ENCODE measurements around the gene CYTH3. TPM values are rescaled to one million over a fixed set of nuclear protein-coding genes. Genes with fewer than 3 reads are reported as not detected.
"Not testable (repeated sequence)": the region's sequence is repeated elsewhere in the genome, so short reads cannot be mapped to it uniquely, and the experiment has no call there.

CYTH3 gene
- total RNA-seq, 2 donors from 2014 or later, result 2.2 to 8.4 TPM

DNA sequence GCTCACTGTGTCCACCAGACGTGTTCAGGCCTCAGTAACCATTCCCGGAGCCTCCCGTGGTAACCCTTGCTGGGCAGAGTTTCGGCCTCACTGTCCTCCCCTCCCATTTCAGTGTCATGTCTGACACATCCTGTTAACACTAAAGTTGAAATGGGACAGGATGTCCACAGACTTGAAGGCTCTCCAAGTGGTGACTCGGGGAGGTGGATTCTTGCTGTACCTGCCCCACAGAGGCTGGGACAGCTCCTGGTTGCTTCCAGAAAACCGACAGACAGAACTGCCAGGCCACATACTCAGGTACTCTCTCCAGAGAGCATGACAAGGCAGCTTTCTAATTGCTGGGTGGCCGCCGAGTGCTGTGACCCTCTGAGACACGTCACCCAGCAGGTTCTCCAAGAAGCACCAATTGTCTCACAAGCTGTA, 17.9 kb upstream of the CYTH3 start:
- Mint-ChIP-seq H3K4me3 (no peak overlapping the region), H3K36me3 (ENCODE audit: low read depth) (no peaks in the 10 kb centered on the region), H3K27me3 (no peaks in the 10 kb centered on the region), H3K4me1 (no peaks in the 10 kb centered on the region), H3K9me3 (no peaks in the 10 kb centered on the region), H3K27ac (no peak overlapping the region)
- ATAC-seq (replicated peaks), result no peak

DNA sequence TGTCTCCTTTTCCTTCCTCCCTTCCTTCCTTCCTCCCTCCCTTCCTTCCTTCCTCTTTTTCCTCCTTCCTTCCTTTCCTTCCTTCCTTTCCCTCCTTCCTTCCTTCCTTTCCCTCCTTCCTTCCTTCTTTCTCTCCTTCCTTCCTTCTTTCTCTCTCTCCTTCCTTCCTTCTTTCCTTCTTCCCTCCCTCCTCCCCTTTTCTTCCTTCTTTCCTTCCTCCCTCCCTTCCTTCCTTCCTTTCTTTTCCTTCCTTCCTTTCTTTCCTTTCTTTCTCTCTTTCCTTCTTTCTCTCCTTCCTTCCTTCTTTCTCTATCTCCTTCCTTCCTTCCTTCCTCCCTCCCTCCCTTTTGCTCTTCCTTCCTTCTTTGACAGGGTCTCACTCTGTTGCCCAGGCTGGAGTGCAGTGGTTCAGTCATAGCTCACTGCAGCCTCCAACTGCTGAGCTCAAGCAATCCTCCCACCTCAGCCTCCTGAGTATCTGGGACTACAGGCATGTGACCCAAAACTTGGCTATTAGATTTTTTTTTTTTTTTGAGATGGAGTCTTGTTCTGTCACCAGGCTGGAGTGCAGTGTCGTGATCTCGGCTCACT, 15.9 kb upstream of the CYTH3 start:
- no peak overlapping the region for H3K27ac Mint-ChIP-seq
- no peak for ATAC-seq (replicated peaks)
- no peaks in the 10 kb centered on the region for H3K27me3 Mint-ChIP-seq
- H3K4me3 Mint-ChIP-seq, result no peak overlapping the region
- no peaks in the 10 kb centered on the region for H3K9me3 Mint-ChIP-seq
- H3K4me1 Mint-ChIP-seq, result no peaks in the 10 kb centered on the region
- H3K36me3 Mint-ChIP-seq (ENCODE audit: low read depth), result no peaks in the 10 kb centered on the region

DNA sequence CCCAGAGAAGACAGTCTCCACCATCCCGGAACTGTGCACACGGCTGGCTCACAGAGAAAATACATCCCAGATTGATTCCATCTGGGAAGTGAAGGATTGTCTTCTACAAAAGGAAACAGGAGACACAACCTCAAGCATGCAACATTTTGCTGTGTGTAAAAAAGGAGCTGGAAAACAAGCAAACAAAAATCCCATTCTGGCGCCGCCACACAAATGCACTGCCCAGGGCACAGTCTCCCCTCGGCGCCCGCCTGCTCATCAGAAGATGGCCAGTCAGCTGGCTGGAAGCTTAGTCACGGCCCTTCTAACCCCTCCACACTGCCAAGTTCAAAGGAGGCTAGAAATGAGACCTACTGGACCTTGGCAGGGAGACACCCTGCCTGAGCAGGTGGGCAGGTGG, 14.1 kb upstream of the CYTH3 start:
- ATAC-seq (replicated peaks), result no peak
- H3K4me1 Mint-ChIP-seq, result no peaks in the 10 kb centered on the region
- H3K27me3 Mint-ChIP-seq, result no peaks in the 10 kb centered on the region
- H3K27ac Mint-ChIP-seq, result no peak overlapping the region
- H3K4me3 Mint-ChIP-seq, result no peak overlapping the region
- no peaks in the 10 kb centered on the region for H3K36me3 Mint-ChIP-seq (ENCODE audit: low read depth)
- H3K9me3 Mint-ChIP-seq, result no peaks in the 10 kb centered on the region

DNA sequence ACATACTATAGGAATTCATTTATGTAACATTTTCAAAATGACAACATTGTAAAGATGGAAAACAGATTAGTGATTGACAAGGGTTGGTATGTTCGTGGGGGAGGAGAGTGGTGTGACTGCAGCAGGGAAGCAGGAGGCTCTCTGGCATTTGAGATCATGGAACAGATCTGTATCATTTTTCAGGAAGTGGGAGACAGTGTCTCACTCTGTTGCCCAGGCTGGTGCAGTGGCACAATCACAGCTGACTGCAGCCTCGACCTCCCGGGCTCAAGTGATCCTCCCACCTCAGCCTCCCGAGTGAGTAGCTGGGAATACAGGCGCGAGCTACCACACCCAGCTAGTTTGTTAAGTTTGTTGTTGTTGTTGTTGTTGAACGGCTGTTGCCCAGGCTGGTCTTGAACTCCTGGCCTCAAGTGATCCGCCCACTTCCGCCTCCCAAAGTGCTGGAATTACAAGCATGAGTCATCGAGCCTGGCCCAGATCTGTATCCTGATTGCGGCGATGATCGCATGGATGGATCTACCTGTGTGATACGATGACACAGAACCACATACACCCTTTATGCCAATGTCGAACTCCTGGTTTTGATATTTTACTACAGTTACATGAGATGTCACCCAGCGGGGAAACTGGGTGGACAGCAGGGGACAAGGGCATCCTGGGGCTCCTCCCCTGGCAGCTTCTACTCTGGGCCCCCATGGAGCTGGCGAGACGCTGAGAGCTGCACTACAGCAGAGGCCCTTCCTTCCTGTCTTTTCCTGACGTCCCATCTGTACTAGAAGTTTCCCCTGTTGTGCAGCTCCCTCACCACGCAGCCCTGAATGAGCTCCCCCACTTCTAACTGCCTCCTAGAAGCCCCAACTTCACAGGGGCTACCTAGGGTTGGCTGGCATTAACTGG, 12.3 kb upstream of the CYTH3 start:
- H3K27ac Mint-ChIP-seq, result no peak overlapping the region
- H3K9me3 Mint-ChIP-seq, result no peaks in the 10 kb centered on the region
- H3K27me3 Mint-ChIP-seq, result no peaks in the 10 kb centered on the region
- peak; percentile 14 for ATAC-seq (replicated peaks)
- no peaks in the 10 kb centered on the region for H3K36me3 Mint-ChIP-seq (ENCODE audit: low read depth)
- no peaks in the 10 kb centered on the region for H3K4me1 Mint-ChIP-seq
- H3K4me3 Mint-ChIP-seq, result no peak overlapping the region

DNA sequence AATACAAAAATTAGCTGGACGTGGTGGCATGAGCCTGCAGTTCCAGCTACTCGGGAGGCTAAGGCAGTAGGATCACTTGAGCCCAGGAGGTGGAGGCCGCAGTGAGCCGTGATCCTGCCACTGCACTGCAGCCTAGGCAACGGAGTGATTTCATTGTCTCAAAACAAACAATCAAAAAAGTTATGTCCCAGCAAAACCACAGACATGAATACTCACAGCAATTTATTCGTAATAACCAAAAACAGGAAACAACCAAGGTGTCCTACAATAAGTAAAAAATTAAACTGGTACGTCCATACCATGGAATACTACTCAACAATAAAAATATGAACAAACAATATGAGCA, 11.6 kb upstream of the CYTH3 start:
- no peaks in the 10 kb centered on the region for H3K9me3 Mint-ChIP-seq
- ATAC-seq (replicated peaks), result peak; percentile 59
- H3K27me3 Mint-ChIP-seq, result no peaks in the 10 kb centered on the region
- H3K27ac Mint-ChIP-seq, result no peak overlapping the region
- no peaks in the 10 kb centered on the region for H3K36me3 Mint-ChIP-seq (ENCODE audit: low read depth)
- H3K4me1 Mint-ChIP-seq, result no peaks in the 10 kb centered on the region
- no peak overlapping the region for H3K4me3 Mint-ChIP-seq

DNA sequence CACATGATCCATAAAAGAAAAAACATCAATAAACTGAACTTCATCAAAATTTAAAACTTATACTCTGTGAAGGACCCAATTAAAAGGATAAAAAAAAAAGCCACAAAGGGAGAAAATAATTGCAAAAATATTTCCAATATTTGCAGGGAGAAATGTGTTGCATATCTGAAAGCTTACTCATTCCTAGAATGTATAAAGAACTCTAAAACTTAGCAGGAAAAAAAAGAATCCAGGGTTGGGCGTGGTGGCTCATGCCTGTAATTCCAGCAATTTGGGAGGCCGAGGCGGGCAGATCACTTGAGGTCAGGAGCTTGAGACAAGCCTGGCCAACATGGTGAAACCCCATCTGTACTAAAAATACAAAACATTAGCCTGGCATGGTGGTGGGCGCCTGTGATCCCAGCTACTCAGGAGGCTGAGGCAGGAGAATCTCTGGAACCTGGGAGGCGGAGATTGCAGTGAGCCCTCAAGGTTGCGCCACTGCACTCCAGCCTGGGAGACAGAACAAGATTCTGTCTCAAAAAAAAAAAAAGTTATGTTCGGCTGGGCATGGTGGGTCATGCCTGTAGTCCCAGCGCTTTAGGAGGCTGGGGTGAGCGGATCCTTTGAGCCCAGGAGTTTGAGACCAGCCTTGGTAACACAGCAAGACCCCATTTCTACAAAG, 11.1 kb upstream of the CYTH3 start:
- H3K4me3 Mint-ChIP-seq; ATAC-seq (replicated peaks); H3K4me1 Mint-ChIP-seq; H3K27ac Mint-ChIP-seq; H3K27me3 Mint-ChIP-seq; H3K9me3 Mint-ChIP-seq; H3K36me3 Mint-ChIP-seq (ENCODE audit: low read depth): not testable (repeated sequence)

DNA sequence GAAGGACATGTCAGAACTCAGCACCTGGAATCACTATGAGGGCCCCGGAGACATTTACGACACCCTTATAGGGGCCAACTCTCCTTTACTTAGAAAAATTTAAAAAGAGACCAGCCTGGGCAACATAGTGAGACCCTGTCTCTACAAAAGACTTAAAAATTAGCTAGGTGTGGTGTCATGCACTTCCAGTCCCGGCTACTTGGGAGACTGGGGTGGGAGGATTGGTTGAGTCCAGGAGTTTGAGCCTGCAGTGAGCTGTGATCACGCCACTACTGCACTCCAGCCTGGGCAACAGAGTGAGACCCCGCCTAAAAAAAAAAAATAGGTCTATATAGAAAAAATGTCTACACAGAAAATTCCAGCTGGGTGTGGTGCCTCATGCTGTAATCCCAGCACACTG, 7.5 kb upstream of the CYTH3 start:
- H3K4me3 Mint-ChIP-seq, result no peak overlapping the region
- H3K9me3 Mint-ChIP-seq, result no peaks in the 10 kb centered on the region
- no peaks in the 10 kb centered on the region for H3K4me1 Mint-ChIP-seq
- H3K36me3 Mint-ChIP-seq (ENCODE audit: low read depth), result no peaks in the 10 kb centered on the region
- no peak overlapping the region for H3K27ac Mint-ChIP-seq
- no peaks in the 10 kb centered on the region for H3K27me3 Mint-ChIP-seq
- ATAC-seq (replicated peaks), result no peak

DNA sequence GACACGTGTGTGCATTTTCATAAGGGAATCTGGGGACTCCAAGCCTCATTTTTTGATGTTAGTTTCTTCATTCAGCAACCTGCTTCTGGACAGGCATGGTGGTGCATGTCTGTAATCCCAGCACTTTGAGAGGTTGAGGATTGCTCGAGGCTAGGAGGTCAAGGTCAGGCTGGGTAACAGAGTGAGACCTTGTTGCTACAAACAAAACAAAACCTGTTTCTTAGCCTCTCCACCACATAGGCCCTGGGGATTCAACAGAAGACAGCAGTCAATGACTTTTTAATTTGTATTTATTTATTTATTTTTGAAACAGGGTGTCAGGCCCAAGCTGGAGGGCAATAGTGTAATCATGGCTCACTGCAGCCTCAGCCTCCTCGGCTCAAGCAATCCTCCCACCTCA, 6.9 kb upstream of the CYTH3 start:
- ATAC-seq (replicated peaks), result no peak
- no peaks in the 10 kb centered on the region for H3K36me3 Mint-ChIP-seq (ENCODE audit: low read depth)
- H3K27me3 Mint-ChIP-seq, result no peaks in the 10 kb centered on the region
- no peaks in the 10 kb centered on the region for H3K4me1 Mint-ChIP-seq
- H3K27ac Mint-ChIP-seq, result no peak overlapping the region
- H3K9me3 Mint-ChIP-seq, result no peaks in the 10 kb centered on the region
- no peak overlapping the region for H3K4me3 Mint-ChIP-seq

DNA sequence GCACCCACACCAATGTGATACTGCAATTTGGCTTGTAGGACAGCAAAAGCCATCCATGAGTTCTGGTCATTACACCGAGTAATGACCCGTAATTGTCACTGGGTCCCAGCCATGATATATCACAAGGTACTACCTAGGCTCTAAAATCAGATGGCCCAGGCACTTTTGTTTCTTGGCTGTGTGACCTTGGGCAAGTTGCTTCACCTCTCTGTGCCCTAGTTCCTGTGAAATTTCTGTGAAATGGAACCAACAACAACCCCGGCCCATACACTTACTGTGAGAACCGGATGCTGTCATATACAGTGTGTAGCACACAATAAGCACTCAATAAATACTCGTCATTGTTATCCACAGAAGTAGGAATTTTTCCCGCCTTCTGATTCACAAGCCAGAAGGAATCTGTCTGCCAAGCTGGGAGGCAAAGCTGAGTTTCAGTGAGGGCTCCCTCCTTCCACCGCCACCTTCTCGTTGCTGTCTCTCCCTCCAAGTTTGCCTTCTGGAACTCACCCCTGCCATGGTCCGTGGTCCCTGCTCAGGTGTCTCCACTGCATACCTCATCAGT, 6.4 kb upstream of the CYTH3 start:
- no peaks in the 10 kb centered on the region for H3K4me1 Mint-ChIP-seq
- H3K36me3 Mint-ChIP-seq (ENCODE audit: low read depth), result no peaks in the 10 kb centered on the region
- no peaks in the 10 kb centered on the region for H3K27me3 Mint-ChIP-seq
- ATAC-seq (replicated peaks), result no peak
- no peak overlapping the region for H3K27ac Mint-ChIP-seq
- H3K9me3 Mint-ChIP-seq, result no peaks in the 10 kb centered on the region
- H3K4me3 Mint-ChIP-seq, result no peak overlapping the region

DNA sequence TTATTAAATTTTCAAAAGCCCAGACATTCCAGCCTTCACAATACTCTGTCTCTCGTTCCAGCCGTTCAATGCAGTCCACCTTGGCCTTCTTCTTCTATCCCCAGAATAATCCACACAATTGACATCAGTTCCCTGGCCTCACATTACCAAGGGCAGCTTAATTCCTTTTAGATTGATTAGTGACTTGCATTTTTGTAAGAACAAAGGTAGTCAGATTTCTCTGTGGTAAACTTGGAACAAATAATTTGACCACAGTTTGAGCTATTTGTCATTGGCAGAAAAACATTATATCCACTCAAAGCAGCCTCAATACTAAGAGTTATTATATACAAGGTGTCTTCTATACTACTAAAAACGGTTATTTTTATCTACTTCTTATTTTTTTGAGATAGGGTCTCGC, 5.1 kb upstream of the CYTH3 start:
- H3K36me3 Mint-ChIP-seq (ENCODE audit: low read depth), result no peaks in the 10 kb centered on the region
- no peaks in the 10 kb centered on the region for H3K9me3 Mint-ChIP-seq
- no peak overlapping the region for H3K4me3 Mint-ChIP-seq
- no peaks in the 10 kb centered on the region for H3K27me3 Mint-ChIP-seq
- no peak overlapping the region for H3K27ac Mint-ChIP-seq
- no peak for ATAC-seq (replicated peaks)
- H3K4me1 Mint-ChIP-seq, result no peaks in the 10 kb centered on the region

DNA sequence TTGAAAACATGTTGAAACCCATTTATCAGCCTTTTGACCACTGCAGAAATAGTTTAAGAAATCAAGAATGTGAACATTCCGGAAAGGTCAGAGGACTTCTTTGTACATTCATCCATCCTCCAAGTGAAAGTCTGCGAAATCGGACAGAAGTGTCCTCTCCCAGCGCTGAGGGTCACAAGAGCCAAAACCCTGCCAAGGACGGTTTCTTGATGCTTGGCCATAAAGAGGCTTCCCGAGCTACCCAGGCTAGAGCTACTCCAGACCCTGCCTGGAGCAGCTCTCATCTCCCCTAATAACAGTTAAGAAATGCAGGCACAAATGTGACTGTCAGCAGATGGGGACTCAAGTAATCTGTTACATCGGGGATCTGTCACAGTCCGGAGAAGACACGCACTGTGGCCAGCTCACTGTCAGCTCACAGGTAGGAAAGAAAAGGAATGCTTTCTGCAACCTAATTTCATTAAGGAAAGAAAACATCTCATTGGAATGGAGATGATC, 4.5 kb upstream of the CYTH3 start:
- no peak for ATAC-seq (replicated peaks)
- H3K4me1 Mint-ChIP-seq, result peaks cover under 1% of the 10 kb centered on the region
- no peaks in the 10 kb centered on the region for H3K9me3 Mint-ChIP-seq
- H3K4me3 Mint-ChIP-seq, result no peak overlapping the region
- H3K27me3 Mint-ChIP-seq, result no peaks in the 10 kb centered on the region
- H3K27ac Mint-ChIP-seq, result no peak overlapping the region
- H3K36me3 Mint-ChIP-seq (ENCODE audit: low read depth), result no peaks in the 10 kb centered on the region

DNA sequence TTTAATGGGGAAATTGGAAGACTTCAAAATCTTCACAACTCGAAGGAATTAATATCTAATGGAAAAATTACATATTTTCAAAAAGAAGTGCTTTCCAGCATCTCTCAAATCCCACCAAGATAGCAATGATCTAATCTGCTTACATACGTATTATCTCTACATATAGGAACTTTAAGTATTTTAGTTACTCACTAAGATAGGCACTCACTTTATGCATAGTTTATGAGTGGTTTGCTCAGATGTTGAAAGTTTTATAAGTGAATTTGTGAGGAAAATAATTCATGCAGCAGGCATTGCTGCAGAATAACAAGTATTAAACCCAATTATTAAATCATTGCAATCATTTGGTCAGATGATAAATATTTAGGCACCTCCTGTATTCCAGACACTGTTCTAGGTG, 2.3 kb upstream of the CYTH3 start:
- peaks cover 15% of the 10 kb centered on the region for H3K4me1 Mint-ChIP-seq
- no peaks in the 10 kb centered on the region for H3K36me3 Mint-ChIP-seq (ENCODE audit: low read depth)
- peaks cover 10% of the 10 kb centered on the region for H3K27me3 Mint-ChIP-seq
- no peak for ATAC-seq (replicated peaks)
- H3K9me3 Mint-ChIP-seq, result no peaks in the 10 kb centered on the region
- H3K4me3 Mint-ChIP-seq, result no peak overlapping the region
- H3K27ac Mint-ChIP-seq, result no peak overlapping the region

DNA sequence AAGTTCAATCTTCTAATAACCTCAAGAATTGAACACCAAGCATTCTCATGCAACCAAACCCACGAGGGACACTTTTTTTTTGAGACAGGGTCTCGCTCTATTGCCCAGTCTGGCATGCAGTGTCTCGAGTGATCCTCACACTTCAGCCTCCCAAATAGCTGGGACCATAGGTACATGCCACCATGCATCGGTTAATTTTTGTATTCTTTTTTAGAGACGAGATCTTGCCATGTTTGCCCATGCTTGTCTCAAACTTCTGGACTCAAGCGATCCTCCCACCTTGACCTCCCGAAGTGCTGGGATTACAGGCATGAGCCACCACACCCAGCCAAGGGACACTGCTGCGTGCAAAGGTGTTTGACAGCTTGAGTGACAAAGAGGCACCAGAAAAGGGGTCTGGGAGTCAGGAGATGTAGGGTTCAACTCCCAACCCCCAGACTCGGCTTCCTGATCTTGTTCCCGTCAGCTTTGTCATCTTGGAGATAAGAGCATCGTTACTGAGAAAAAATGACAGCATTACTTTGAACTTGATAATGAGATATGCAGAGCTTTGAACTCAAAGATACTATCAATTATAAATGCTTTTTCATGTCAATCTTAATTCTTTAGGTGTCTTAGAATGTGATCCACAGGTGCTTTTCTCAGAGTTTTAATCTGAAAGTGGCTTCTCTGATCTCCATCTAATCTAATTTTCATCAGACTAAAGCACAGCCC, 1.6 kb upstream of the CYTH3 start:
- no peak overlapping the region for H3K27ac Mint-ChIP-seq
- H3K36me3 Mint-ChIP-seq (ENCODE audit: low read depth), result no peaks in the 10 kb centered on the region
- peaks cover 18% of the 10 kb centered on the region for H3K4me1 Mint-ChIP-seq
- peaks cover 10% of the 10 kb centered on the region for H3K27me3 Mint-ChIP-seq
- no peak for ATAC-seq (replicated peaks)
- H3K9me3 Mint-ChIP-seq, result no peaks in the 10 kb centered on the region
- peak overlapping the region; percentile 73 for H3K4me3 Mint-ChIP-seq

DNA sequence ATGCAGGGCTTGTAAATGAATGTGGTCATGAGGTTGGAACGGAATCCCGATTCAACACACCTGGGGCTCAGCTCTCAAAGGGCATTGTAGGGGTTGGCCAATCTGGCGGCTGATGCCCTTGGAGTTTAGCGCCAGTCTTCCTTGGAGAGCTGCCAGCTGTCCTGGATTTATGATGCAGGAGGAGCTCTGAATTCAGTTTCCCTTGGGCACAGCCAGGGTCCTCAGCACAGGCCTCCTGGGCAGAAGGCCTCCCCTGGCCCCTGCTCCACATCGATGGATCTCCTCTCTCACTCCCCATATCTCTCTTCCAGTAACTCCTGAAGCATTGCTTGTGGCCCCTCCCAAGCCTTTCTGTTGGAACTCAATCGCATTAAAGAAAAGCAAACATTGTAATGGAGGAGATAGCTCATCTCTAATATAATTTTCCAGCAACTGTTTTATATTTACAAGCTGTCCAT, 985 bp upstream of the CYTH3 start:
- peak overlapping the region; percentile 73 for H3K4me3 Mint-ChIP-seq
- H3K4me1 Mint-ChIP-seq, result peaks cover 22% of the 10 kb centered on the region
- no peak overlapping the region for H3K27ac Mint-ChIP-seq
- H3K36me3 Mint-ChIP-seq (ENCODE audit: low read depth), result no peaks in the 10 kb centered on the region
- no peaks in the 10 kb centered on the region for H3K9me3 Mint-ChIP-seq
- peaks cover 10% of the 10 kb centered on the region for H3K27me3 Mint-ChIP-seq
- no peak for ATAC-seq (replicated peaks)
